NCI-H1105 (cell line): ENCODE data around the gene PPME1.

ENCODE experiments used
- DNase-seq: peaks from one replicate; lab custom pipeline; 2025; lab: John Stamatoyannopoulos, UW

The PPME1 gene

DNA sequence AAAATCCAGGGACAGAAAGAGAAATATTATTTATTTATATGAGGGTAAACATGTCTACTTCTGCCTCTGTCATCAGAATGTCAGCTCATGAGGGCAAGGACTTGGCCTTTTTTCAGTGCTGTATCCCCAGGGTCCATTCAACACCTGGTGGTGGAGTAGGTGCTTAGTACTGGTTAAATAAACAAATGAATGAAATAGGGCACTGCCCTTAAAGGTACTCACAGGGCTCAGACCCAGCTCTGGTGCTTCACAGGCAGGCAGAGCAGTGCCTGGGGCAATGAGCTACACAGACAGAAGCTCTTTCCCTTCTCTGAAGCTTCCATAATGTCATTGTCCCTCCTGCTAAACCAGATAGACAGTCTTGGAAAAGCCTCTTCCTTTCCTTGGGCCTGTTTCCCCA, 109.4 kb downstream of the PPME1 start:
- no peak for DNase-seq

DNA sequence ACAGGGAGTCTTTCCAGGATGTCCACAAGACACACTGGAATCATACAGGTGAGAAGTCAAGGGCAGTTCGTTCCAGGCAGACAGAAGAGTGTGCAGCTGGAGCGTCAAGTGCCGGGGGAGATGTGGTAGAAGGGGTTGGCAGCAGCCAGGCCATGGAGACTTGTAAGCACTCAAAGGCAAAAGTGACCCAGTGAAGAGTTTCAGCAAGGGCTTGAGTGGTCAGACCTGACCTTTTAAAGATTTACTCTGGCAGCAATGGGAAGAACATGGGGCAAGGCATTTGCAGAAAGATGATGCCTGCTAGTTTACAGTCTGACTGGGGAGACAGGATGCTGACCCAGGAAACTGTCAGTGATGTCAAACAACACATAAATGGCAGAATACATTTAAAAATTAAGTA, 111.3 kb downstream of the PPME1 start:
- DNase-seq: no peak

DNA sequence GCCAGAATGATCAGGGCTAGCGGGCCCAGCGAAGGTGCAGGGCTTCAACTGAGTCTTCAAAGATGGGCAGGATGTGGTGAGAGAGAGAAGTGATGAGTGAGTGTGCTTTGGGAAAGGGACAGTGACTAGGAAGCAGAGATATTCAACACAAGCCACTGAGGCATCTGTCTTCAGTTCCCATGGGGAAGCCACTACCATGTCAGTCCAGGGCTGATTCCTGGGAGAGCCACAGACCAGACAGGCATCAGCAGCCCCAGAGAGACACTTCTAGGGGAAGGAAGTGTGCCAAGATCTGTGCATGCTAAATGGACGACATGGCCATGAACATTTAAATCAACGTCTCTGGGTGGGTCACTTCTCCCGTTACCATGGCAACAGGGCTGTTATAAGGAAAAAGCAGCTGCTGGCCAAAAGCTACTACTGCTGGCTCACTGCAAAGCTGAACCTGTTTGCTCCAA, 111.9 kb downstream of the PPME1 start:
- no peak for DNase-seq

DNA sequence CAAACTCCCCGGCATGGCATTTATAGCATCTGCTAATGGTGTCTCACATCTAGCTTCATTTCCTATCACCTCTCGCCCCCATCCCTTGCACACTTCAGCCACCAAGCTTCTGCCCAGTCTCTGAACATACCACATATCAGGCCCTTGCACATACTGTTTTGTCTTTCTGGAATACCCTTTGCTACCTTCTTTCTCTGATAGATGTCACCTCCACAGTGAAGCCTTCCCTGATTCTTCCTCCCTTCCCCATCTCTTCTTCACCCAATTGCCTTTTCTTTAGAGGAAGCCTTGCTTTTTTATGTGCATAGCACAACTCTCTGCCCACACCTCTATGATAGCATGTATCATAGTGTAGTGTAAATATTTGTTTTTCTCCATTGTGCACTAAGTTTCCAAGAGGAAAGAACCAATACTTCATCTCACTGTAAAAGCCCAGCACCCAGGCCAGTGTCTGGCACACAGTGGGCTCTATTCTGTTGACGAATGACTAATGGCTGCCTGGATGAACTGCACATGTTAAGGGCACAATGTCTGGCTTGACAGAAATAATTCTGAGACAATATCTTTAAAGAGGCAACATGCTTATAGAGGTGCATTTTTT, 112.6 kb downstream of the PPME1 start:
- DNase-seq: no peak

DNA sequence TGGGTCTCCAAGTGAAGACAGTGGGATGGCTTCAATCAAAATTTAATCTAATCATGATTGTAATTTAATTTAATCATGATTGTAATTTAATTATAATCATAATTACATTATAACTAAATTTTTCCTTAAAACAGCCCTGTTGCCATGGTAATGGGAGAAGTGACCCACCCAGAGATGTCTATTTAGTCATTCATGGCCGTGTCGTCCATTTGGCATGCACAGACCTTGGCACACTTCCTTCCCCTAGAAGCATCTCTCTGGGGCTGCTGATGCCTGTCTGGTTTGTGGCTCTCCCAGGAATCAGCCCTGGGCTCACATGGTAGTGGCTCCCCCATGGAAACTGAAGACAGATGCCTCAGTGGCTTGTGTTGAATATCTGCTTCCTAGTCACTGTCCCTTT, 113.4 kb downstream of the PPME1 start:
- DNase-seq: no peak

DNA sequence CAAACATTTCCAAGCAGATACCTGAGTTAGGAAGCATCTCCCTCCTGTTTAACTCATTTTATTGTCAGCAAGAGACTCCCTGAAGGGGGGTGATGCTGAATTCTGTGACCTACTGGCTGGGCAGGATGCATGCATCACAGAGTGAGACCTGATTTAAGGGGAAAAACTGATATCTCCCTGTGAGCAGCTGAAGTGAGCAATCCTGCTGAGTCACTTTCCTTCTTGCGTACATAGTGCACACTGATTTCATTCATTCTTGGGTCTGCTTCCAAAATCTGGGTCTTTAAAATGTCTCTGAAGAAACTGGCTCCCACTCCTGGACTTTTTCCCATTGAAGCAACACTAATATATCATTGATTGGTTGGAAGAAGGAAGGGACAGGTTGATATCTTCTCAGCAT, 117.1 kb downstream of the PPME1 start:
- no peak for DNase-seq

DNA sequence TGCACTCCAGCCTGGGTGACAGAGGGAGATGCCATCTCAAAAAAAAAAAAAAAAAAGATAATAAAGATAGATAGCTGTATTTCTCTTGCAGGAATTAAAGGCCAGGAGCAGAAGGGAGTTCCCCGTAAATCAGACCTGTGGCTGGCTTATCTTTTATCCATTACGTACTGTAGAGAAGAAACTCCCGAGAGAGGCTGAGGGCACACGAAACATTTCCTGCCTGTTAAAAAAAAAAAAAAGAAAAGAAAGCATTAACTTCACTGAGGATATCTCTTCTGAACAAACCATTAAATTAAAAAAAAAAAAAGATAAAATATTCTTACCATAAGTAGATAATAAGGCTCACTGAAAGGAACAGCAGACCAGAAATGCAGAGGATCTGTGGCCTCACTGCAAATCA, 117.8 kb downstream of the PPME1 start:
- no peak for DNase-seq

DNA sequence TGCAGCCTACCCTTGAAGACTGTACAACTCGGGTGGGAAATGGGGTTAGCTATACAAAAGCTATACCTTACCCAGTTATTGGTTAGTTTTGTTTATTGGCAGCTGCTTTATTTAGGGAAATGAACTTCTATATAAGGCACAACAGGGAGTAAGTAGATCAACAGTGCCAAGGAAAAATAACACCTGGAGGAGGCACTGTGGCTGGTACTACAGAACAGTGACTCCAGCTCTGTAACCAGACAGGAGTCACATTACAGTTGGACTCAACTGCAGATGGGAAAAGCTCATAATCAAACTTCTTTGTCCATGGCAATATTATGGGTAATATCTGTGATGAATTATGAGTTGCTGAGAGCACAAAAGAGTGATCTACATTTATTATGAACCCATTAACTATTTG, 126.4 kb downstream of the PPME1 start:
- peak; percentile 23 for DNase-seq

DNA sequence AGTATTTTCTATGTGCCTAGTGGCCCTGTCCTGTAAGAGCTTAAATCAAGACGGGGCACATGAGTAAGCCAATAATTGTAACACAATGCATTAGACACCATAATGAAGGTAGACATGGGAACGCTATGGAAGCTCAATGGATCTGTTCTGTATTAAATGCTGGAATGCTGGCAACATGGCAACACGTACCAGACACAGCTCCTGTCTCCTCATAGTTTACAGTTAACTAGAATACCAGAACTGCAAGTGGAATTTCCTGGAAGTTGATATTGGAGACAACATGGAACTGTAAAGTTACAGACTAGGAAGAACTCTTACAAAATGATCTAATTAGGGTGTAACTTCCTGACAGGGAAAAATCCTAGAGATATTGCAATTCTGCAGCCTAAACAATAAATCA, 127.9 kb downstream of the PPME1 start:
- DNase-seq: no peak
